IPS-18c (cell line): ENCODE measurements around the gene GUCY1A1.
A peak's percentile ranks its signal among the peaks of the same experiment; 100 is the strongest.

Source experiments
- H3K4me3 ChIP-seq: 2 replicates; pipeline ENCODE4 v1.7.0; 2013; ENCODE audit warnings: low read depth, mild to moderate bottlenecking, low read length, moderate library complexity; ENCODE audit not compliant: insufficient read depth
- H3K9me3 ChIP-seq: one replicate; pipeline ENCODE4 v1.6.1; 2013; ENCODE audit warnings: mild to moderate bottlenecking, low read length, moderate library complexity; ENCODE audit not compliant: control insufficient read depth, insufficient read depth

Gene GUCY1A1

GRCh38 chr4:155656025-155656424 lies 10.6 kb upstream of the GUCY1A1 start:
- Histone ChIP-seq H3K9me3 (no peaks in the 10 kb centered on the region), H3K4me3 (no peak overlapping the region)

- no peaks in the 10 kb centered on the region for H3K9me3 ChIP-seq
- no peak overlapping the region for H3K4me3 ChIP-seq
Measured at GRCh38 chr4:155657169-155657568, 9.5 kb upstream of the GUCY1A1 start.

GRCh38 chr4:155657985-155658680 lies 8.5 kb upstream of the GUCY1A1 start:
- Histone ChIP-seq H3K9me3 (no peaks in the 10 kb centered on the region), H3K4me3 (no peak overlapping the region)

GRCh38 chr4:155658681-155659064 lies 8.0 kb upstream of the GUCY1A1 start:
- no peaks in the 10 kb centered on the region for H3K9me3 ChIP-seq
- no peak overlapping the region for H3K4me3 ChIP-seq

GRCh38 chr4:155659176-155659575 lies 7.5 kb upstream of the GUCY1A1 start:
- Histone ChIP-seq H3K9me3 (no peaks in the 10 kb centered on the region), H3K4me3 (no peak overlapping the region)

GRCh38 chr4:155660436-155660835 lies 6.2 kb upstream of the GUCY1A1 start:
- Histone ChIP-seq H3K9me3 (no peaks in the 10 kb centered on the region), H3K4me3 (no peak overlapping the region)

GRCh38 chr4:155665054-155665453 lies 1.6 kb upstream of the GUCY1A1 start:
- Histone ChIP-seq H3K9me3 (no peaks in the 10 kb centered on the region), H3K4me3 (no peak overlapping the region)

DNA sequence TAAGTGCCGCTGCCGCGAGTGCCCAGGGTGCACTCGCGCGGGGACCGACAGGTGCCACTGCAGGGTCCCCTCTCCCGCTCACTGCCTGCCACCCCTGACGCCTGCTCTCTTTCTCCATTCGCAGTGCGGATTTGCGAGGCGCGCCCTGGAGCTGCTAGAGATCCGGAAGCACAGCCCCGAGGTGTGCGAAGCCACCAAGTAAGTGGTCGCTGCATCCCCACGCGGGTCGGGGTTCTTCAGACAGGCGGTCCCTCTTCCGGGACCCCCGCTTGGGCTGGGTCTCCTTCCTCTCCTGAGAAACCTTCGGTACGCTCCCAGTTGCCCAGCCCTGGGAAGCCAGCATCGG lies 547 bp downstream of the GUCY1A1 start:
- peak overlapping the region; percentile 39 for H3K4me3 ChIP-seq

DNA sequence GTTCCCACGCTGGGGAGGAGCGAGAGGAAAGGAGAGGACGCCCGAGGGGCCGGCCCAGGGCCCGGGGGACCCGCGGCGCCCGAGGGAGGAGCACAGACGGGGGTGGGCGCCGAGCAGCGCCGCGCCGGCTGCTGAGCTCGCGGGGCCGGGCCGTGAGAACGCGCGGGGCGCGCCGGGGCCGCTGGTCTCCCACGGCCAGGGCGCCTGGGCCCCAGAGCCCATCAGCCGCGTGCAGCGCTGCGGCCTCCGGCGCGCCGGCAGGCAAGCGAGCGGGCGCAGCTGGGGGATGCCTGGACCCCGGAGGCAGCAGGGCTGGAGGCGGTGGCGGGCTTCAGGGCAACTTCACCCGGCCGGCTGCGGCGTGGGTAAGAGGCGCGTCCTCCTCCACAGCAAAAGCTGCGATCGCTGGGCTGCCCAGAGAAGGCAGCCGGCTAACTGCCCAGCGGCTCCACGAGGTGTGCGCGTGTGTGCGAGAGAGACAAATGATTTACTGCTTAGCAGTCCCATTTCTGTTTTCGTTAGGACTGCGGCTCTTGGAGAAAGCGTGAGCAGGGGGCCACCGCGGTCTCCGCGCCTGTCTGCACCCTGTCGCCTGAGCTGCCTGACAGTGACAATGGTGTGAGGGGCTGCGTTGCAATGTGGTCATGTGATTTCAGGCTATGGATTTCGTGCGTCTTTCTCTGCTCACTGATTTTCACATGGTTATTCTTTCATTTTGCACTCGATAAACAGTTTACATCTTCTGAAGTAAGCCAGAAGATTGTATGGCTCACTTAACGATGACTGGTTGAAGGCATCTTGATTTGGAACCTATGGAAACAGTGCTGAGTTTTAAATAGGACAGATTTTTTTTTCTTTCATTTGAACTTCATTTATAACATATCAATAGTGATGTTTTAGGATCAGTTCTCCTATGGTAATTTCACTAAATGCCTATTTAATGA lies 1.2 kb downstream of the GUCY1A1 start:
- Histone ChIP-seq H3K4me3 (peak overlapping the region; percentile 39), H3K9me3 (no peaks in the 10 kb centered on the region)

More for the DNA sequence above, 547 bp downstream of the GUCY1A1 start:
- H3K9me3 ChIP-seq, result no peaks in the 10 kb centered on the region

- no peaks in the 10 kb centered on the region for H3K9me3 ChIP-seq
- no peak overlapping the region for H3K4me3 ChIP-seq
Measured at GRCh38 chr4:155668707-155669220, 2.1 kb downstream of the GUCY1A1 start.

GRCh38 chr4:155672342-155672741 lies 5.7 kb downstream of the GUCY1A1 start:
- no peaks in the 10 kb centered on the region for H3K9me3 ChIP-seq
- no peak overlapping the region for H3K4me3 ChIP-seq

- H3K4me3 ChIP-seq, result no peak overlapping the region
- no peaks in the 10 kb centered on the region for H3K9me3 ChIP-seq
Measured at GRCh38 chr4:155673453-155673979, 6.9 kb downstream of the GUCY1A1 start.

- Histone ChIP-seq H3K4me3 (no peak overlapping the region), H3K9me3 (no peaks in the 10 kb centered on the region)
Measured at GRCh38 chr4:155674669-155675071, 8.0 kb downstream of the GUCY1A1 start.

- no peak overlapping the region for H3K4me3 ChIP-seq
Measured at GRCh38 chr4:155675709-155676429, 9.2 kb downstream of the GUCY1A1 start.

DNA sequence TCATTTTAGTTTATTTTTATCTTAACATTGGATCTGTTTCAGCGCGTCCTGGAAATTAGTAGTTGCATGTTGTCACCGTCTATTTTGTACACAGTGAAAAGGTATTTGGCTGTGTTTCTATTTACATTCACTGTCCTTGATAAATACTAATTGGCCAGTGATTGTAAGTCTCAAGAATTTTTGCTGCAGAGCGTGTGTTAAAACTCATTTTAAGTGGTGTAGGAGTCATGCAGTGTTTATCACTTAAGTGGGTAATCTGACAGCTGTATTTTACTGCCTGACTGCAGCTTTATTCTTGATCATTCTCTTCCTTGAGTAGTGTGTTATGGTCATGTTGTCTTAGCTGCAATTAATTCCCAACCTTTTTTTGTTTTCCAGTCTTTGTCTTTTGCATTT lies 9.8 kb downstream of the GUCY1A1 start:
- no peaks in the 10 kb centered on the region for H3K9me3 ChIP-seq
- no peak overlapping the region for H3K4me3 ChIP-seq

More at GRCh38 chr4:155675709-155676429, 9.2 kb downstream of the GUCY1A1 start:
- no peaks in the 10 kb centered on the region for H3K9me3 ChIP-seq

DNA sequence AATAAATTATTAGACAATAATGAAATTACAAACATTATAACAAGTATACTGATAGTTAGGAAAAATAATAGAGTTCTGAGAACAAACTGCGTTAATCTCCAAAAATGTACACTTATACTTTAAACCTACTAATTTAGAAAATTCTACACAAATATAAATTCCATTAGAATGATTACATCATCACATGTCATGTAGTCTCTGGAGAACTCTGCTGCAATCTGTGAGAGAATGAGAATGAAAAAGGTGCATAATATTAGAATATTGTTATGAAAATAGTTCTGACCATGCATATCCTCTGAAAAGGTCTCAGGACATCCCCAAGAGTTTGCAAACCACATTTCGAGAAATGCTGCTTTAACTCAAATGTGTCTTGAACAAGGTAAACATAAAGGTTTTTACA lies 11.4 kb downstream of the GUCY1A1 start:
- H3K9me3 ChIP-seq, result no peaks in the 10 kb centered on the region
- H3K4me3 ChIP-seq, result no peak overlapping the region

- Histone ChIP-seq H3K9me3 (no peaks in the 10 kb centered on the region), H3K4me3 (no peak overlapping the region)
Measured at GRCh38 chr4:155679343-155679742, 12.7 kb downstream of the GUCY1A1 start.
